CD4-positive, alpha-beta T cell treated with Interleukin-6 at 100 ng/mL for 8 hours (primary cell): ENCODE results near the gene ROR2.
"Not testable (repeated sequence)": the region's sequence is repeated elsewhere in the genome, so short reads cannot be mapped to it uniquely, and the experiment has no call there.

Source experiments
- DNase-seq: peaks from one replicate; pipeline ENCODE4 v3.0.0-alpha.2; 2020; ENCODE audit warnings: mixed read lengths, low spot score

Gene ROR2

GRCh38 chr9:91817106-91817492 lies 132.9 kb downstream of the ROR2 start:
- DNase-seq = no peak

GRCh38 chr9:91816356-91816755 lies 133.7 kb downstream of the ROR2 start:
- DNase-seq = no peak

- DNase-seq = no peak
These were observed 134.1 kb downstream of the ROR2 start for GRCh38 chr9:91815896-91816295.

GRCh38 chr9:91814753-91815152 lies 135.3 kb downstream of the ROR2 start:
- no peak for DNase-seq

GRCh38 chr9:91814201-91814600 lies 135.8 kb downstream of the ROR2 start:
- DNase-seq = no peak

GRCh38 chr9:91813176-91813795 lies 136.7 kb downstream of the ROR2 start:
- DNase-seq = no peak

GRCh38 chr9:91812191-91812590 lies 137.8 kb downstream of the ROR2 start:
- no peak for DNase-seq

- DNase-seq = no peak
These were observed 138.8 kb downstream of the ROR2 start for GRCh38 chr9:91811024-91811909.

GRCh38 chr9:91810286-91810905 lies 139.6 kb downstream of the ROR2 start:
- DNase-seq = no peak

- DNase-seq = no peak
These were observed 140.3 kb downstream of the ROR2 start for GRCh38 chr9:91809581-91810285.

- DNase-seq = no peak
These were observed 142.3 kb downstream of the ROR2 start for GRCh38 chr9:91807643-91808246.

GRCh38 chr9:91805031-91805430 lies 145.0 kb downstream of the ROR2 start:
- DNase-seq = no peak

GRCh38 chr9:91803970-91804752 lies 145.9 kb downstream of the ROR2 start:
- no peak for DNase-seq

- no peak for DNase-seq
These were observed 146.7 kb downstream of the ROR2 start for GRCh38 chr9:91803151-91803940.

GRCh38 chr9:91802391-91802790 lies 147.6 kb downstream of the ROR2 start:
- no peak for DNase-seq

- no peak for DNase-seq
These were observed 149.5 kb downstream of the ROR2 start for GRCh38 chr9:91800473-91801030.

- no peak for DNase-seq
These were observed 150.8 kb downstream of the ROR2 start for GRCh38 chr9:91799113-91799744.

GRCh38 chr9:91798273-91799112 lies 151.5 kb downstream of the ROR2 start:
- peak; percentile 54 for DNase-seq

GRCh38 chr9:91797517-91797916 lies 152.5 kb downstream of the ROR2 start:
- DNase-seq = not testable (repeated sequence)
